NB4 (cell line): ENCODE measurements around the gene TPSB2.

Source experiments
- MYC ChIP-seq: IDR thresholded peaks from 2 replicates; pipeline ENCODE4 v1.6.1; 2011; ENCODE audit warnings: low read depth, low read length
- TF ChIP-seq, protein P1 (sequence below): IDR thresholded peaks from one replicate; pipeline ENCODE4 v1.5.1; 2012; ENCODE audit warnings: low read depth, low read length

DNA sequence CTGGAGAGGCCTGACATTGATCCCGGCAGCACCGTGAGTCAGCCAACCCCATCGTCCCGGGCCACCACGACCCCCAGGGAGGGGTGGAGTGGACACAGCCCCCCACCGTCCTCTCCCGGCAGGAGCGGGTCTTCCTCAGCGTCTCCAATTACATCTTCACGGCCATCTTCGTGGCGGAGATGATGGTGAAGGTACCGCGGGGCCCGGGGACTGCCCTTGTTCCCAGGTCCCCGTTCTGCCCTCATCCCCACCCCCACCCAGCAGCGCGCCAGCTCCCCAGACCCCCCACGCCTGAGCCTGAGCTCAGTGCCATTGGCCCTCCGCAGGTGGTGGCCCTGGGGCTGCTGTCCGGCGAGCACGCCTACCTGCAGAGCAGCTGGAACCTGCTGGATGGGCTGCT lies 19.5 kb downstream of the TPSB2 start:
- TF ChIP-seq, protein P1, sequence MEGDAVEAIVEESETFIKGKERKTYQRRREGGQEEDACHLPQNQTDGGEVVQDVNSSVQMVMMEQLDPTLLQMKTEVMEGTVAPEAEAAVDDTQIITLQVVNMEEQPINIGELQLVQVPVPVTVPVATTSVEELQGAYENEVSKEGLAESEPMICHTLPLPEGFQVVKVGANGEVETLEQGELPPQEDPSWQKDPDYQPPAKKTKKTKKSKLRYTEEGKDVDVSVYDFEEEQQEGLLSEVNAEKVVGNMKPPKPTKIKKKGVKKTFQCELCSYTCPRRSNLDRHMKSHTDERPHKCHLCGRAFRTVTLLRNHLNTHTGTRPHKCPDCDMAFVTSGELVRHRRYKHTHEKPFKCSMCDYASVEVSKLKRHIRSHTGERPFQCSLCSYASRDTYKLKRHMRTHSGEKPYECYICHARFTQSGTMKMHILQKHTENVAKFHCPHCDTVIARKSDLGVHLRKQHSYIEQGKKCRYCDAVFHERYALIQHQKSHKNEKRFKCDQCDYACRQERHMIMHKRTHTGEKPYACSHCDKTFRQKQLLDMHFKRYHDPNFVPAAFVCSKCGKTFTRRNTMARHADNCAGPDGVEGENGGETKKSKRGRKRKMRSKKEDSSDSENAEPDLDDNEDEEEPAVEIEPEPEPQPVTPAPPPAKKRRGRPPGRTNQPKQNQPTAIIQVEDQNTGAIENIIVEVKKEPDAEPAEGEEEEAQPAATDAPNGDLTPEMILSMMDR: no peak
- no peak for TF ChIP-seq MYC
